SKM-1 (cell line): ENCODE data around the gene IRF5.
"Not testable (repeated sequence)": the region's sequence is repeated elsewhere in the genome, so short reads cannot be mapped to it uniquely, and the experiment has no call there.

Source experiments
- DNase-seq: peaks from one replicate; lab custom pipeline; 2025; ENCODE audit not compliant: unreplicated experiment; lab: John Stamatoyannopoulos, UW

IRF5 gene

GRCh38 chr7:128938544-128939074 lies 882 bp downstream of the IRF5 start:
- DNase-seq, result no peak

GRCh38 chr7:128939075-128939860 lies 1.5 kb downstream of the IRF5 start:
- no peak for DNase-seq

- DNase-seq, result no peak
Measured at GRCh38 chr7:128939861-128940410, 2.2 kb downstream of the IRF5 start.

GRCh38 chr7:128940494-128941322 lies 3.0 kb downstream of the IRF5 start:
- DNase-seq, result no peak

GRCh38 chr7:128941323-128941890 lies 3.7 kb downstream of the IRF5 start:
- DNase-seq, result no peak

GRCh38 chr7:128941946-128942526 lies 4.3 kb downstream of the IRF5 start:
- DNase-seq, result no peak

- DNase-seq, result not testable (repeated sequence)
Measured at GRCh38 chr7:128943251-128943650, 5.5 kb downstream of the IRF5 start.

GRCh38 chr7:128944487-128945236 lies 6.9 kb downstream of the IRF5 start:
- DNase-seq, result no peak

- DNase-seq, result no peak
Measured at GRCh38 chr7:128945668-128946366, 8.1 kb downstream of the IRF5 start.

- DNase-seq, result no peak
Measured at GRCh38 chr7:128946936-128947830, 9.5 kb downstream of the IRF5 start.

- no peak for DNase-seq
Measured at GRCh38 chr7:128947854-128948253, 10.1 kb downstream of the IRF5 start.

GRCh38 chr7:128948312-128948973 lies 10.7 kb downstream of the IRF5 start:
- DNase-seq, result no peak

GRCh38 chr7:128948976-128949760 lies 11.4 kb downstream of the IRF5 start:
- DNase-seq, result peak; percentile 47

- no peak for DNase-seq
Measured at GRCh38 chr7:128951296-128951695, 13.6 kb downstream of the IRF5 start.

GRCh38 chr7:128954150-128954549 lies 16.4 kb downstream of the IRF5 start:
- DNase-seq, result no peak

GRCh38 chr7:128954830-128955802 lies 17.4 kb downstream of the IRF5 start:
- no peak for DNase-seq
